Thyroid gland (tissue), 4 donors: ENCODE results near the gene SHANK2. TPM values are rescaled to one million over a fixed set of nuclear protein-coding genes. Genes with fewer than 3 reads are reported as not detected.

ENCODE experiments used
- DNase-seq, 2 donors: peaks; one replicate each; pipeline ENCODE4 v3.0.0-alpha.2; 2019
- H3K27ac ChIP-seq, 3 donors: fragments of 200-600 bp; sonication (generic); 1 replicate in 2 of 3; 2 replicates in 1 of 3; pipeline ENCODE4 v1.5.1; 2016 to 2019; ENCODE audit warnings: mild to moderate bottlenecking in 1 of 3, moderate library complexity in 1 of 3
- H3K27me3 ChIP-seq: fragments of 200-600 bp; sonication (generic); one replicate; pipeline ENCODE4 v1.5.1; 2019
- H3K36me3 ChIP-seq, 2 donors: fragments of 200-600 bp; sonication (generic); one replicate each; pipeline ENCODE4 v1.5.1; 2016 to 2019
- H3K4me1 ChIP-seq, 2 donors: fragments of 200-600 bp; sonication (generic); one replicate each; pipeline ENCODE4 v1.5.1; 2017 to 2019
- H3K4me3 ChIP-seq, 3 donors: fragments of 200-600 bp; sonication (generic); replicated peaks in 1 of 3; 1 replicate in 2 of 3; 2 replicates in 1 of 3; pipeline ENCODE4 v1.5.1; 2016; ENCODE audit warnings: mild to moderate bottlenecking in 1 of 3
- H3K9me3 ChIP-seq: fragments of 200-600 bp; sonication (generic); one replicate; pipeline ENCODE4 v1.5.1; 2017
- CTCF ChIP-seq, 6 experiments: fragments of 200-600 bp in 3 of 6; fragments of 450-650 bp in 3 of 6; sonication (generic) in 3 of 6; IDR thresholded peaks; one replicate each; pipeline ENCODE4 v1.5.1; 2016 to 2019; ENCODE audit warnings: antibody characterized with exemption in 6 of 6, mild to moderate bottlenecking in 2 of 6, inconsistent platforms in 1 of 6, moderate library complexity in 1 of 6
- POLR2A ChIP-seq, 2 donors: fragments of 450-650 bp; IDR thresholded peaks; one replicate each; pipeline ENCODE4 v1.6.1; 2017; ENCODE audit warnings: antibody characterized with exemption in 2 of 2, mild to moderate bottlenecking in 2 of 2, moderate library complexity in 1 of 2
- WGBS, 2 donors: methylation state at CpG; one replicate each; pipeline ENCODE4 v1.1.5; 2017; 5-methylcytosine and 5-hydroxymethylcytosine counted together
- intact Hi-C: fragments of 100-400 bp; cut with DNase I; formaldehyde crosslinking; loops from one replicate; pipeline ENCODE4 v1.15.1; 2023
- total RNA-seq, 4 donors: library from RNA; depleted of rRNA; stranded (reverse); fragments of >200 nt; gene quantifications; one replicate each; pipeline ENCODE4 v1.2.3, GENCODE V29; 2016

The SHANK2 gene
- total RNA-seq, 4 donors from 2014 or later, result 55.6 to 126 (median 90.8) TPM

GRCh38 chr11:71202598-71202944 is 49.8 kb downstream of the SHANK2 start:
- intact Hi-C loops, result no loop called here
- no peak for DNase-seq
- Histone ChIP-seq H3K9me3 (no peaks in the 10 kb centered on the region), H3K27me3 (no peaks in the 10 kb centered on the region), H3K4me1 (peaks cover 18 to 20% of the 10 kb centered on the region in 2 donors), H3K27ac (no peak overlapping the region), H3K36me3 (no peaks in the 10 kb centered on the region), H3K4me3 (no peak overlapping the region)
- 94 to 100% methylated on average over 3 to 5 of the region's 5 CpGs for WGBS, 2 donors
- TF ChIP-seq POLR2A (IDR thresholded peaks at IDR 0.05), result no peak
- no peak for TF ChIP-seq CTCF (IDR thresholded peaks at IDR 0.05)

Other genes with a start within 250 kb of the SHANK2 start
- gene DHCR7, start 195.8 kb upstream of the SHANK2 start, total RNA-seq, result 10 to 100 TPM in 3 of 4 donors, 1 to 10 TPM in 1; 8.3 to 32.0 (median 23.7) TPM
- gene NADSYN1, start 200.6 kb upstream of the SHANK2 start, total RNA-seq, result 100 to 1,000 TPM in 1 of 4 donors, 10 to 100 TPM in 3; 41.9 to 102 (median 54.7) TPM